Kidney epithelial cell (primary cell): ENCODE data around the gene ACTMAP. TPM values are rescaled to one million over a fixed set of nuclear protein-coding genes. Genes with fewer than 3 reads are reported as not detected.

Experiments
- DNase-seq: peaks from one replicate; pipeline ENCODE4 v3.0.0-alpha.2; 2010; ENCODE audit warnings: low read depth
- H3K27me3 ChIP-seq: 2 replicates; pipeline ENCODE4 v1.6.0; 2011; ENCODE audit warnings: low read length; ENCODE audit not compliant: control insufficient read depth, insufficient read depth
- H3K36me3 ChIP-seq: 2 replicates; pipeline ENCODE4 v1.5.1; 2011; ENCODE audit warnings: low read length; ENCODE audit not compliant: control insufficient read depth, insufficient read depth
- H3K4me3 ChIP-seq: 2 replicates; pipeline ENCODE4 v1.5.1; 2011; ENCODE audit warnings: low read depth, mild to moderate bottlenecking, control low read depth, low read length
- total RNA-seq: library from RNA; depleted of rRNA; stranded (reverse); fragments of >200 nt; gene quantifications from 2 replicates; pipeline ENCODE4 v1.2.3, GENCODE V29; 2015
- TF ChIP-seq, protein P1 (sequence below): IDR thresholded peaks from 2 replicates; pipeline ENCODE4 v1.5.1; 2011; ENCODE audit warnings: mild to moderate bottlenecking, moderate library complexity, low read length, control low read depth, inconsistent platforms; ENCODE audit not compliant: insufficient read depth, poor library complexity, severe bottlenecking

The ACTMAP gene
- total RNA-seq, 1 donor from 2014 or later: 7.2 TPM

DNA sequence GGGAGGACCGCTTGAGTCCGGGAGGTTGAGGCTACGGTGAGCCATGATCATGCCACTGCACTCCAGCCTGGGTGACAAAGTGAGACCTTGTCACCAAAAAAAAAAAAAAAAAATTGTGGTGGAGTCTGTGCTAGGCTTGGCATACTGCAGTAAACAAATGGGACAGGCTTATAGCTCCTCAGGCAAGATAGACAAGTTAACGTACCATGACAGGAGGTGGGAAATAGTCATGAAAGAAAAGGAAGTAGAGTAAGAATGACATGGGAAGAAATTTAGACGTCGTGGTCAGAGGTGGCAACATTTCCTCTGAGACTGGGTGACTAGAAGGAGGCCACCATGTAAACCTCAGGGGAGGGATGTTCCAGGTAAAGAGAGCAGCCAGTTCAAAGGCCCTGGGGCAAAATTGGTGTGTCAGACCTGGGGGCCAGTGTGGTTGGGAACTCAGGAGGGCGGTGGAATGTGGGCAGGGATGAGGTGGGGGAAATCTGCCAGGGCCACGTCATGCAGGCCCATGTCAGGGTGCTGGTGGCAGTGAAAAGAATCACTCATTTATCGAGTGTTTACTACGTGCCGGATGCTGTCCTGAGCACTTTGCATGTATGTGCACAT, 6.3 kb upstream of the ACTMAP start:
- no peak for DNase-seq
- Histone ChIP-seq H3K27me3 (no peaks in the 10 kb centered on the region), H3K4me3 (no peak overlapping the region), H3K36me3 (peaks cover 1% of the 10 kb centered on the region)
- TF ChIP-seq, protein P1, sequence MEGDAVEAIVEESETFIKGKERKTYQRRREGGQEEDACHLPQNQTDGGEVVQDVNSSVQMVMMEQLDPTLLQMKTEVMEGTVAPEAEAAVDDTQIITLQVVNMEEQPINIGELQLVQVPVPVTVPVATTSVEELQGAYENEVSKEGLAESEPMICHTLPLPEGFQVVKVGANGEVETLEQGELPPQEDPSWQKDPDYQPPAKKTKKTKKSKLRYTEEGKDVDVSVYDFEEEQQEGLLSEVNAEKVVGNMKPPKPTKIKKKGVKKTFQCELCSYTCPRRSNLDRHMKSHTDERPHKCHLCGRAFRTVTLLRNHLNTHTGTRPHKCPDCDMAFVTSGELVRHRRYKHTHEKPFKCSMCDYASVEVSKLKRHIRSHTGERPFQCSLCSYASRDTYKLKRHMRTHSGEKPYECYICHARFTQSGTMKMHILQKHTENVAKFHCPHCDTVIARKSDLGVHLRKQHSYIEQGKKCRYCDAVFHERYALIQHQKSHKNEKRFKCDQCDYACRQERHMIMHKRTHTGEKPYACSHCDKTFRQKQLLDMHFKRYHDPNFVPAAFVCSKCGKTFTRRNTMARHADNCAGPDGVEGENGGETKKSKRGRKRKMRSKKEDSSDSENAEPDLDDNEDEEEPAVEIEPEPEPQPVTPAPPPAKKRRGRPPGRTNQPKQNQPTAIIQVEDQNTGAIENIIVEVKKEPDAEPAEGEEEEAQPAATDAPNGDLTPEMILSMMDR: no peak

GRCh38 chr19:40755791-40756190, 5.5 kb upstream of the ACTMAP start:
- H3K4me3 ChIP-seq: no peak overlapping the region
- TF ChIP-seq, protein P1: no peak
- no peaks in the 10 kb centered on the region for H3K27me3 ChIP-seq
- H3K36me3 ChIP-seq: peaks cover 3% of the 10 kb centered on the region
- DNase-seq: no peak

DNA sequence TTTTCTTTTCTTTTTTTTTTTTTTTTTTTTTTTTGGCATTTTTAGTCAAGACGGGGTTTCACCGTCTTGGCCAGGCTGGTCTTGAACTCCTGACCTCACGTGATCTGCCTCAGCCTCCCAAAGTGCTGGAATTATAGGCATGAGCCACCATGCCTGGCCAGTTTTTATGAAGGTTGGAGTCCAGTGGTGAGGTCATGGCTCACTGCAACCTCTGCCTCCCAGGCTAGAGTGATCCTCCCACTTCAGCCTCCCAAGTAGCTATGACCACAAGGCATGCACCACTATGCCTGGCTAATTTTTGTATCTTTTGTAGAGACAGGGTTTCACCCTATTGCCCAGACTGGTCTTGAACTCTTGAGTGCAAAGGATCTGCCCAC, 5.0 kb upstream of the ACTMAP start:
- TF ChIP-seq, protein P1: no peak
- no peak overlapping the region for H3K4me3 ChIP-seq
- no peaks in the 10 kb centered on the region for H3K27me3 ChIP-seq
- peaks cover 3% of the 10 kb centered on the region for H3K36me3 ChIP-seq
- no peak for DNase-seq

- Histone ChIP-seq H3K36me3 (peaks cover 3% of the 10 kb centered on the region), H3K27me3 (no peaks in the 10 kb centered on the region), H3K4me3 (no peak overlapping the region)
- TF ChIP-seq, protein P1: no peak
- DNase-seq: no peak
Measured at GRCh38 chr19:40754611-40755247, 4.5 kb upstream of the ACTMAP start.

- H3K27me3 ChIP-seq: no peaks in the 10 kb centered on the region
- peaks cover 3% of the 10 kb centered on the region for H3K36me3 ChIP-seq
Measured at GRCh38 chr19:40752257-40752781, 2.0 kb upstream of the ACTMAP start.

More at GRCh38 chr19:40752257-40752781, 2.0 kb upstream of the ACTMAP start:
- peak overlapping the region; percentile 95 for H3K4me3 ChIP-seq
- no peak for DNase-seq
- TF ChIP-seq, protein P1: no peak
